ENCODE measurements around the gene DPP6. TPM values are rescaled to one million over a fixed set of nuclear protein-coding genes. Genes with fewer than 3 reads are reported as not detected.
"Not testable (repeated sequence)": the region's sequence is repeated elsewhere in the genome, so short reads cannot be mapped to it uniquely, and the experiment has no call there.

Gene DPP6
- total RNA-seq, 2 donors from 2014 or later, result 0.99 to 1.8 TPM

GRCh38 chr7:154918741-154919140 lies 866.5 kb downstream of the DPP6 start:
- Histone ChIP-seq H3K9me3 (no peaks in the 10 kb centered on the region), H3K4me3 (no peak overlapping the region), H3K36me3 (replicated peaks in 1 of 2; ENCODE audit: insufficient read depth in 1 of 2, low read depth in 2 of 2) (no peaks in the 10 kb centered on the region), H3K27ac (no peak overlapping the region), H3K27me3 (no peaks in the 10 kb centered on the region), H3K4me1 (peaks cover 24% of the 10 kb centered on the region)
- WGBS, 2 donors, result 85 to 90% methylated on average over 6 of the region's 6 CpGs
- DNase-seq, result no peak
- TF ChIP-seq POLR2A (IDR thresholded peaks at IDR 0.05) (no peak), CTCF (IDR thresholded peaks at IDR 0.05) (no peak)
- ATAC-seq, result no peak
- intact Hi-C loops (cut with DNase I), result loop anchor here (10.0 kb wide), 2 partner anchors 266 to 426 kb away; no protein-coding TSS in a partner anchor

- H3K36me3 ChIP-seq (replicated peaks in 1 of 2; ENCODE audit: insufficient read depth in 1 of 2, low read depth in 2 of 2), result no peaks in the 10 kb centered on the region
- TF ChIP-seq POLR2A (IDR thresholded peaks at IDR 0.05) (no peak), CTCF (IDR thresholded peaks at IDR 0.05) (no peak)
- ATAC-seq, result peak; percentile 87
- no peak overlapping the region for H3K4me3 ChIP-seq
- peaks cover 17% of the 10 kb centered on the region for H3K4me1 ChIP-seq
- H3K27me3 ChIP-seq, result no peaks in the 10 kb centered on the region
- peak; percentile 38 to 69 (median 66) for DNase-seq
- WGBS, 2 donors, result 24 to 44% methylated on average over 11 of the region's 11 CpGs
- H3K9me3 ChIP-seq, result no peaks in the 10 kb centered on the region
- H3K27ac ChIP-seq, result peak overlapping the region; percentile 45 to 67 (median 50)
- intact Hi-C loops (cut with DNase I), result loop anchor here (10.0 kb wide), 3 partner anchors 265 to 845 kb away; no protein-coding TSS in a partner anchor
Observed at GRCh38 chr7:154919344-154920225, 867.4 kb downstream of the DPP6 start.

GRCh38 chr7:154922472-154922871 lies 870.3 kb downstream of the DPP6 start:
- intact Hi-C loops (cut with DNase I), result loop anchor here (10.0 kb wide), 1 partner anchor 842 kb away; no protein-coding TSS in a partner anchor
- WGBS, 2 donors, result 71 to 79% methylated on average over 1 to 2 of the region's 2 CpGs
- not testable (repeated sequence) for H3K27me3 ChIP-seq

GRCh38 chr7:154927624-154928125 lies 875.5 kb downstream of the DPP6 start:
- peak overlapping the region; percentile 20 to 67 for H3K4me3 ChIP-seq
- ATAC-seq (peak; percentile 77), DNase-seq (peak; percentile 85 to 92 (median 89))
- H3K27me3 ChIP-seq, result no peaks in the 10 kb centered on the region
- H3K4me1 ChIP-seq, result peaks cover 7% of the 10 kb centered on the region
- H3K9me3 ChIP-seq, result no peaks in the 10 kb centered on the region
- WGBS, 2 donors, result 1 to 3% methylated on average over 5 of the region's 5 CpGs
- intact Hi-C loops (cut with DNase I), result loop anchor here (10.0 kb wide), 1 partner anchor 837 kb away; no protein-coding TSS in a partner anchor
- no peaks in the 10 kb centered on the region for H3K36me3 ChIP-seq (replicated peaks in 1 of 2; ENCODE audit: insufficient read depth in 1 of 2, low read depth in 2 of 2)
- TF ChIP-seq POLR2A (IDR thresholded peaks at IDR 0.05), result no peak
- TF ChIP-seq CTCF (IDR thresholded peaks at IDR 0.05), result peak; percentile 19 to 76 (median 67)
- H3K27ac ChIP-seq, result peak overlapping the region; percentile 59 to 85 (median 82)

More at GRCh38 chr7:154922472-154922871, 870.3 kb downstream of the DPP6 start:
- peaks cover 17% of the 10 kb centered on the region for H3K4me1 ChIP-seq
- not testable (repeated sequence) for H3K9me3 ChIP-seq; H3K36me3 ChIP-seq (replicated peaks in 1 of 2; ENCODE audit: insufficient read depth in 1 of 2, low read depth in 2 of 2); H3K27ac ChIP-seq; ATAC-seq; H3K4me3 ChIP-seq; DNase-seq
